Kidney epithelial cell (primary cell): Measurements from ENCODE around the gene TMUB1. TPM values are rescaled to one million over a fixed set of nuclear protein-coding genes. Genes with fewer than 3 reads are reported as not detected.

Experiments
- DNase-seq: peaks from one replicate; pipeline ENCODE4 v3.0.0-alpha.2; 2010; ENCODE audit warnings: low read depth
- H3K27me3 ChIP-seq: 2 replicates; pipeline ENCODE4 v1.6.0; 2011; ENCODE audit warnings: low read length; ENCODE audit not compliant: control insufficient read depth, insufficient read depth
- H3K36me3 ChIP-seq: 2 replicates; pipeline ENCODE4 v1.5.1; 2011; ENCODE audit warnings: low read length; ENCODE audit not compliant: control insufficient read depth, insufficient read depth
- H3K4me3 ChIP-seq: 2 replicates; pipeline ENCODE4 v1.5.1; 2011; ENCODE audit warnings: low read depth, mild to moderate bottlenecking, control low read depth, low read length
- total RNA-seq: library from RNA; depleted of rRNA; stranded (reverse); fragments of >200 nt; gene quantifications from 2 replicates; pipeline ENCODE4 v1.2.3, GENCODE V29; 2015
- TF ChIP-seq, protein P1 (sequence below): IDR thresholded peaks from 2 replicates; pipeline ENCODE4 v1.5.1; 2011; ENCODE audit warnings: mild to moderate bottlenecking, moderate library complexity, low read length, control low read depth, inconsistent platforms; ENCODE audit not compliant: insufficient read depth, poor library complexity, severe bottlenecking

TMUB1 gene
- total RNA-seq, 1 donor from 2014 or later = 46.3 TPM

DNA sequence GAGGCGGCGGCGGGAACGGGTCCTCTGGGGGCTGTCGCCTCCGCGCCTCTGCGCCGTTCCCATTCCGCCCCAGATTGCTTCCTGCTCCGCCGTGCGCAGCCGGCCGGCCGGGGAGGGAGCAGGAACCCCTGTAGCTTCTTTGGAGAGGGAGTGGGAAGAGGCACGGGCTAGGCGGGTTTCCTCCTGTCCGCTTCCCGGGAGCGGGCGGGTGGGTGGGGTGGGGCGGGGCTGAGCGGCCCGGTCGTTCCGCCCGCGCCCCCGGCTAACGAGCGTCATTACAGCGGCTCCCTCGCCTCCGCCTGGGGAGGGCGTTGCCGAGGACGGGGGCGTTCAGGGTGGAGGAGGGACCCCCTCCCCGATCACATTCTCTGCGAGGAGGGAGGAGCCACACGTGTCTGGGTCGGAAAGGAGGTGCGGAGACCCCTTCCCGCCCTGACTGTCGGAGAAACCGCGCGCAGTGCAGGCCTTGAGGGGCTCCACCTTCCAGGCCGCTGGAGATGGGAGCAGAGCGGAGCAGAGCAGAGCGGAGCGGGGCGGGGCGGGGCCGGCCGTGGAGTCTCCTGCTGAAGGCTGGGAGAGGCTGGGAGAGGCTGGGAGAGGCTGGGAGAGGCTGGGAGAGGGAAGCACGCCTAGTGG, 42.7 kb upstream of the TMUB1 start:
- TF ChIP-seq, protein P1, sequence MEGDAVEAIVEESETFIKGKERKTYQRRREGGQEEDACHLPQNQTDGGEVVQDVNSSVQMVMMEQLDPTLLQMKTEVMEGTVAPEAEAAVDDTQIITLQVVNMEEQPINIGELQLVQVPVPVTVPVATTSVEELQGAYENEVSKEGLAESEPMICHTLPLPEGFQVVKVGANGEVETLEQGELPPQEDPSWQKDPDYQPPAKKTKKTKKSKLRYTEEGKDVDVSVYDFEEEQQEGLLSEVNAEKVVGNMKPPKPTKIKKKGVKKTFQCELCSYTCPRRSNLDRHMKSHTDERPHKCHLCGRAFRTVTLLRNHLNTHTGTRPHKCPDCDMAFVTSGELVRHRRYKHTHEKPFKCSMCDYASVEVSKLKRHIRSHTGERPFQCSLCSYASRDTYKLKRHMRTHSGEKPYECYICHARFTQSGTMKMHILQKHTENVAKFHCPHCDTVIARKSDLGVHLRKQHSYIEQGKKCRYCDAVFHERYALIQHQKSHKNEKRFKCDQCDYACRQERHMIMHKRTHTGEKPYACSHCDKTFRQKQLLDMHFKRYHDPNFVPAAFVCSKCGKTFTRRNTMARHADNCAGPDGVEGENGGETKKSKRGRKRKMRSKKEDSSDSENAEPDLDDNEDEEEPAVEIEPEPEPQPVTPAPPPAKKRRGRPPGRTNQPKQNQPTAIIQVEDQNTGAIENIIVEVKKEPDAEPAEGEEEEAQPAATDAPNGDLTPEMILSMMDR = no peak
- DNase-seq = no peak
- peaks cover 4% of the 10 kb centered on the region for H3K36me3 ChIP-seq
- H3K27me3 ChIP-seq = no peaks in the 10 kb centered on the region
- H3K4me3 ChIP-seq = peak overlapping the region; percentile 16

DNA sequence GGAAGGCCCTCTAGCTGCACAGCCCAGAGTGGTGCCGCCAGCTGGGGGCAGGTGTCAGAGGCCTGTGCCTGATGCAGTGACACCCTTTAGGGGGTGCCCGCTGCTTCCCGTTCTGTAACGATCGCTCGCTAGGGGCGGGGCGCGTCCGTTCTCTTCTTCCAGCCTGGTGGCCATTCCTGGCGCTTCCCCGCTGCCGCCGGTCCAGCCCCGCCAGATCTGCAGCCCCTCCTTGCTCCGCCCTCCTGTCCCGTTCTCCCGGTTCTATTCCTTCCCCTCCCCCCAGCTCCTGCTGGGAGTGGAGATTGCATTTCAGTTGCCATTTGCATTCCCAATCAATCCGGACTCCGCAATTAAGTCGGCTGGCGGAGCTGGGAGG, 42.2 kb upstream of the TMUB1 start:
- no peaks in the 10 kb centered on the region for H3K27me3 ChIP-seq
- TF ChIP-seq, protein P1 = peak; percentile 11
- H3K36me3 ChIP-seq = peaks cover 5% of the 10 kb centered on the region
- peak overlapping the region; percentile 16 for H3K4me3 ChIP-seq
- no peak for DNase-seq

DNA sequence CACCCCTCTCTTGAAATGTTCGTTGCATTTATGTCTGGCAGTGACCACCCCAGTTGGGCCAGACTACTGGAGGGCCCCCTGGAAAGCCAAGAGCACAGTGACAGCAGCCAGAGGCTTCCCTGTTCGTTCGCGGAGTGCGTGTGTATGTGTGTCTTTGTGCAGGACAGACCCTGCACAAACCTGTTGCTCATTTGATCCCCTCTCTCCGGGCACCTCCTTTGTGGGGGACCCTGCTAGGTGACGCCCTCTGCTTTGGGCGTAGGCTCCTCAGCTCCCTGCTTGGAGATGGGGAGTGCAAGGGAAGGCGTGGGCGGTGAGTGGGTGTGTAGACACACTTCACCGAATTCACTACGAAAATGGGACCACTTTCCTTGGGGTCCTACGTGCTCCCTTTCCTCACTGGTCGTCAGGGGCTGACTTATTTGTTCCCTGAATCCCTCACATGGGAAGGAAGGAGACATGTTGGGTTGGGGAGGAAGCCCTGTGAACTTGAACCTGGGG, 41.7 kb upstream of the TMUB1 start:
- no peak for DNase-seq
- TF ChIP-seq, protein P1 = no peak
- no peak overlapping the region for H3K4me3 ChIP-seq
- peaks cover 7% of the 10 kb centered on the region for H3K36me3 ChIP-seq
- no peaks in the 10 kb centered on the region for H3K27me3 ChIP-seq

DNA sequence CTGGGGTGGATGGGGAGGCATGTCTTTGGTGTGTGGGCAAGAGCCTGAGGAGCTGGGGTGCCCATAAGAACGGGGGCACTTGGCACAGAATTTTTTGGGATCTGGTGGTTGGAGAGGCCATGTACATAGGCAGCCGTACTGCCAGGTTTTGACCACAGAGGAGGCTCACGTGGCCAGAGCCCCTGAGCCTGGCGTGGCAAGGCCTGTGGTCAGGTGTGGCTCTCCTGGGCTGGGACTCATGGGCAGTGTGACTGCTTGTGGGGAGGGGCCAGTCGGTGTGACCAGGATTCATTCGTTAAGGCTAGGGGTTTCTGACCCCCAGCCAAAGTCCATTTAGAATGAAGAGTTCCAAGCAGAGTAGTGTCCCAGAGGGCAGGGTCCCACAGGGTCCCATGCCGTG, 41.2 kb upstream of the TMUB1 start:
- Histone ChIP-seq H3K4me3 (no peak overlapping the region), H3K27me3 (no peaks in the 10 kb centered on the region), H3K36me3 (peaks cover 6% of the 10 kb centered on the region)
- TF ChIP-seq, protein P1 = no peak
- no peak for DNase-seq

DNA sequence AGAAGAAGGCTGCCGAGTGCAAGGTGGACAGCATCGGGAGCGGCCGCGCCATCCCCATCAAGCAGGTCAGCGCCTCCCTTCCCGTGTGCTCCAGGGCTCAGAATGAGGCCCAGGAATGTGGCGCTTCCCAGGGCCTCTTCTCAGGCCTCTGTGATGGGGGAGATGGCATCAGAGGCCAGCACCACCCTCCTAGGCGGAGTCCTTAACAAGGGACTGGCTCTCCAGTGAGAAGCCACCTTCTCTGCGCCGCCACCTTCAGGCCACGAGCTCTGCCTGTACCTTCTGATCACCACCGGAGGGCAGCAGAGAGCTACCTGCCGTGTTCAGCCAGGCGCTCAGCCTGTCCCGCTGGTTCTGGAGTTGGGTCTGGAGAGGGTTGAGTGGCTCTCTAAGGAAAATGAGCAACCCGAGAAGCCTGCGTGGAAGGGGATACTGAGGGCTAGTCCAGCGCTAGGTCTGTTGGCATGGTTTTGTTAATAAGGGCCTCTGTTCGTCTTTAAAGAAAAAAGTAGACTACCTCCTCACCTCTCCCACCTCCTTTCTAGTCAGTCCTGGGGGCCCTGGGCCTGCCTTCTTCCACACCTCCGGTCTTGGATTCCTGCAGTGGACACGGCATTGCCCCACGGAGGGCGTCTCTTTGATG, 40.6 kb upstream of the TMUB1 start:
- TF ChIP-seq, protein P1 = peak; percentile 100
- Histone ChIP-seq H3K27me3 (no peaks in the 10 kb centered on the region), H3K36me3 (peaks cover 6% of the 10 kb centered on the region), H3K4me3 (no peak overlapping the region)
- peak; percentile 31 for DNase-seq
